Neural progenitor cell (in vitro differentiated cells): ENCODE measurements around the gene GREM2. TPM values are rescaled to one million over a fixed set of nuclear protein-coding genes. Genes with fewer than 3 reads are reported as not detected.

Experiments
- DNase-seq: peaks from one replicate; pipeline ENCODE4 v3.0.0-alpha.2; 2016; ENCODE audit warnings: low spot score
- H2AFZ ChIP-seq: fragments of 200-600 bp; sonication (generic); replicated peaks from 2 replicates; pipeline ENCODE4 v1.6.1; 2016; ENCODE audit warnings: antibody characterized with exemption
- H3F3A ChIP-seq: fragments of 200-600 bp; sonication (generic); 2 replicates; pipeline ENCODE4 v1.6.1; 2016; ENCODE audit warnings: antibody characterized with exemption, low read depth
- H3K27ac ChIP-seq: fragments of 200-600 bp; sonication (generic); 2 replicates; pipeline ENCODE4 v1.5.1; 2016; ENCODE audit warnings: mild to moderate bottlenecking
- H3K27me3 ChIP-seq: fragments of 200-600 bp; sonication (generic); 2 replicates; pipeline ENCODE4 v1.6.1; 2016; ENCODE audit warnings: mild to moderate bottlenecking, moderate library complexity
- H3K36me3 ChIP-seq: fragments of 200-600 bp; sonication (generic); 2 replicates; pipeline ENCODE4 v1.5.1; 2016
- H3K4me1 ChIP-seq: fragments of 200-600 bp; sonication (generic); 2 replicates; pipeline ENCODE4 v1.6.1; 2016; ENCODE audit warnings: mixed run types
- H3K4me2 ChIP-seq: fragments of 200-600 bp; sonication (generic); 2 replicates; pipeline ENCODE4 v1.6.1; 2016
- H3K4me3 ChIP-seq: fragments of 200-600 bp; sonication (generic); 2 replicates; pipeline ENCODE4 v1.5.1; 2016
- H3K79me2 ChIP-seq: fragments of 200-600 bp; sonication (generic); 2 replicates; pipeline ENCODE4 v1.6.1; 2016; ENCODE audit warnings: low read depth
- H3K9ac ChIP-seq: fragments of 200-600 bp; sonication (generic); 2 replicates; pipeline ENCODE4 v1.6.1; 2016
- H3K9me3 ChIP-seq: fragments of 200-600 bp; sonication (generic); 2 replicates; pipeline ENCODE4 v1.5.1; 2016; ENCODE audit warnings: low read depth
- H4K20me1 ChIP-seq: fragments of 200-600 bp; sonication (generic); 2 replicates; pipeline ENCODE4 v1.6.1; 2016; ENCODE audit warnings: low read depth
- H3K27ac Mint-ChIP-seq: 3 replicates; pipeline ENCODE4 v1.8.0; 2021; ENCODE audit warnings: mixed read lengths
- H3K27me3 Mint-ChIP-seq: 2 replicates; pipeline ENCODE4 v1.8.0; 2022; ENCODE audit warnings: low read depth, mild to moderate bottlenecking, inconsistent platforms, moderate library complexity, mixed read lengths; ENCODE audit not compliant: insufficient read depth
- H3K36me3 Mint-ChIP-seq: 3 replicates; pipeline ENCODE4 v1.8.0; 2021; ENCODE audit warnings: mixed read lengths
- H3K4me1 Mint-ChIP-seq: 3 replicates; pipeline ENCODE4 v1.8.0; 2021; ENCODE audit warnings: mixed read lengths
- H3K4me3 Mint-ChIP-seq: 3 replicates; pipeline ENCODE4 v1.8.0; 2021; ENCODE audit warnings: mild to moderate bottlenecking, moderate library complexity, mixed read lengths
- H3K9me3 Mint-ChIP-seq: 3 replicates; pipeline ENCODE4 v1.8.0; 2020; ENCODE audit warnings: mixed read lengths
- EZH2 ChIP-seq: fragments of 200-600 bp; sonication (generic); IDR thresholded peaks from 2 replicates; pipeline ENCODE4 v1.6.1; 2017; ENCODE audit warnings: antibody characterized with exemption, mild to moderate bottlenecking, moderate library complexity
- EZH2phosphoT487 ChIP-seq: fragments of 200-600 bp; sonication (generic); IDR thresholded peaks from 2 replicates; pipeline ENCODE4 v1.6.1; 2017; ENCODE audit warnings: antibody characterized with exemption
- total RNA-seq: library from RNA; depleted of rRNA; stranded (reverse); fragments of >200 nt; gene quantifications from 2 replicates; pipeline ENCODE4 v1.2.3, GENCODE V29; 2015; ENCODE audit warnings: low replicate concordance
- TF ChIP-seq, protein P1 (sequence below): fragments of 200-600 bp; sonication (generic); IDR thresholded peaks from 2 replicates; pipeline ENCODE4 v1.5.1; 2017; ENCODE audit warnings: antibody characterized with exemption, mild to moderate bottlenecking

Gene GREM2
- total RNA-seq, 1 donor from 2014 or later, result not detected

DNA sequence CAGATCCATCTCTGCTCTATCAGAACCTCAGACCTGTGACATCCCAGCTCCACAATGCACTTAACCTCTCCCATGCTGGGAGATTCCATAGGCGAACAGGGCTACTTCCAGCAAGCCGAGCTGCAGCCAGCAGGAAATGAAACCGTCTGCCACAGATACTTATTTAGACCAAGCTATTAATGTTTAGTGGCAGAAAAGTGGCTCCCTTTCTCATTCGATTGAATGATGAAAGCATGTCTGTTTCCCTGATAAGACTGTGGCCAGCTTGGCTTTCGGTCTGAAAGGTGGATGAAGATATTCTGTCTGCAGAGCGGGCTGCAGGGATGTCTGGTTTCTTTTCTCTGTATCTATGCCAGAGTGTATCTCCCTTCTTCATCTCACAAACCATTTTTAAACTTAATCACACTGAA, 146.4 kb downstream of the GREM2 start:
- Histone ChIP-seq H3K9me3 (no peaks in the 10 kb centered on the region), H3K4me1 (peaks cover 11% of the 10 kb centered on the region), H3K79me2 (no peaks in the 10 kb centered on the region), H3K36me3 (no peaks in the 10 kb centered on the region), H4K20me1 (no peaks in the 10 kb centered on the region), H3K27me3 (no peaks in the 10 kb centered on the region), H3K4me3 (no peak overlapping the region), H2AFZ (no peak overlapping the region), H3F3A (no peaks in the 10 kb centered on the region), H3K27ac (no peak overlapping the region), H3K9ac (no peak overlapping the region), H3K4me2 (no peak overlapping the region)
- peak overlapping the region; percentile 38 for H3K4me3 Mint-ChIP-seq
- peak overlapping the region; percentile 62 for H3K27ac Mint-ChIP-seq
- H3K9me3 Mint-ChIP-seq, result no peaks in the 10 kb centered on the region
- peaks cover 30% of the 10 kb centered on the region for H3K4me1 Mint-ChIP-seq
- no peaks in the 10 kb centered on the region for H3K36me3 Mint-ChIP-seq
- TF ChIP-seq EZH2phosphoT487 (no peak), EZH2 (no peak)
- TF ChIP-seq, protein P1, sequence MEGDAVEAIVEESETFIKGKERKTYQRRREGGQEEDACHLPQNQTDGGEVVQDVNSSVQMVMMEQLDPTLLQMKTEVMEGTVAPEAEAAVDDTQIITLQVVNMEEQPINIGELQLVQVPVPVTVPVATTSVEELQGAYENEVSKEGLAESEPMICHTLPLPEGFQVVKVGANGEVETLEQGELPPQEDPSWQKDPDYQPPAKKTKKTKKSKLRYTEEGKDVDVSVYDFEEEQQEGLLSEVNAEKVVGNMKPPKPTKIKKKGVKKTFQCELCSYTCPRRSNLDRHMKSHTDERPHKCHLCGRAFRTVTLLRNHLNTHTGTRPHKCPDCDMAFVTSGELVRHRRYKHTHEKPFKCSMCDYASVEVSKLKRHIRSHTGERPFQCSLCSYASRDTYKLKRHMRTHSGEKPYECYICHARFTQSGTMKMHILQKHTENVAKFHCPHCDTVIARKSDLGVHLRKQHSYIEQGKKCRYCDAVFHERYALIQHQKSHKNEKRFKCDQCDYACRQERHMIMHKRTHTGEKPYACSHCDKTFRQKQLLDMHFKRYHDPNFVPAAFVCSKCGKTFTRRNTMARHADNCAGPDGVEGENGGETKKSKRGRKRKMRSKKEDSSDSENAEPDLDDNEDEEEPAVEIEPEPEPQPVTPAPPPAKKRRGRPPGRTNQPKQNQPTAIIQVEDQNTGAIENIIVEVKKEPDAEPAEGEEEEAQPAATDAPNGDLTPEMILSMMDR, result no peak
- H3K27me3 Mint-ChIP-seq, result peaks cover 2% of the 10 kb centered on the region
- DNase-seq, result peak; percentile 20

DNA sequence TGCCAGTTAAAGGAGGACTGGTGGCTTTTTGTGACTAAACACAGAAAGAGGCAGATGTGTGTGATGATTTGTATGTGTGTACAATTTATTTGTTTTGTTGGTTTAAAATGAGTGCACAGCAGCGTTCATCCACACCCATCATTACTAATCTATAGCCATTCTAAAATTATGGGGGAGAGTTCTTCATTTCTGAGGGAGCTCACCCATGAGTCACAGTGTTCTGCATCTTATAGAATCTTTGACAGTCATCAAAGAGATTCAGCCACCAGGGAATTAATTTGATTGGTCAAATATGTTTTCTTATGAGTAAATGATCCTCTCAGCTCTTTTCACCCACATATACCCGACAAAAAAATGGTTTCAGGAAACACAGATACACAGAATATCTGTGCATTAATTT, 147.9 kb downstream of the GREM2 start:
- Histone ChIP-seq H3K4me2 (no peak overlapping the region), H3K4me3 (no peak overlapping the region), H3K27me3 (no peaks in the 10 kb centered on the region), H3K9ac (no peak overlapping the region), H3K79me2 (no peaks in the 10 kb centered on the region), H2AFZ (no peak overlapping the region), H3F3A (no peaks in the 10 kb centered on the region), H3K9me3 (no peaks in the 10 kb centered on the region), H3K4me1 (peaks cover 11% of the 10 kb centered on the region), H3K36me3 (no peaks in the 10 kb centered on the region), H3K27ac (no peak overlapping the region), H4K20me1 (no peaks in the 10 kb centered on the region)
- no peak for DNase-seq
- Mint-ChIP-seq H3K4me3 (no peak overlapping the region), H3K9me3 (no peaks in the 10 kb centered on the region), H3K4me1 (peaks cover 33% of the 10 kb centered on the region), H3K27me3 (no peaks in the 10 kb centered on the region), H3K27ac (no peak overlapping the region), H3K36me3 (no peaks in the 10 kb centered on the region)
- TF ChIP-seq EZH2phosphoT487 (no peak), EZH2 (no peak)
- TF ChIP-seq, protein P1, result no peak

DNA sequence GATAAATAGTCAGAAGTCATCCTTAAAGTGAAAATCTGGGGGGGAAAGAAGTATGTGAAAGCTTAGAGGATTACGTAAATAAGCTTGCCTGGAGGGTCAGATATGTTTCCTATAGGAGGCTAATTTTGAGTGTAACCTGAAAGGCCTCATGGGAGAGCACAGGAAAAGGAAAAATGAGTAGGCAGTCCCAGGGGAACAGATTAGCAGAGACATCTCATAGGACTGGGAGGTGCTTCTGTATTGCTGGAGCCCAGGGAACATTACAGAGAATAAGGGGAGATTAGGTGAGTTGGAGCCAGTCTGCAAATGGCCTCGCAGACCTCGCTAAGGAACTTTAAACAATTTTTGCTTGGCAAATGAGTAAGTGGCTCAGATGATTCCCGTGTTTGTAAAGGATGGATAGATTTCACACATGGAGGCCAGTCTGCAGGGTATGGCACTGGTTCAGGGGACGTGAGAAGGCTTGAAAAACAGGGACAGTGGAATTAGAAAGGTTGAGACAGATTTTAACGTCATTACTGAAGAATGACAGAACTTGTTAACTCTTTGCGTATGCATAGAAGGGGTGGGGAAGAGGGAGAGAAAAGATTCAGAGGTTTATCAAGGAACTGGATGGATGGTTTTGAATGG, 149.1 kb downstream of the GREM2 start:
- no peaks in the 10 kb centered on the region for H3F3A ChIP-seq
- Mint-ChIP-seq H3K9me3 (no peaks in the 10 kb centered on the region), H3K27me3 (no peaks in the 10 kb centered on the region), H3K4me3 (no peak overlapping the region), H3K36me3 (no peaks in the 10 kb centered on the region), H3K27ac (no peak overlapping the region), H3K4me1 (peaks cover 33% of the 10 kb centered on the region)
- H3K4me2 ChIP-seq, result no peak overlapping the region
- no peaks in the 10 kb centered on the region for H4K20me1 ChIP-seq
- H3K9ac ChIP-seq, result no peak overlapping the region
- no peak overlapping the region for H3K27ac ChIP-seq
- no peaks in the 10 kb centered on the region for H3K9me3 ChIP-seq
- peaks cover 11% of the 10 kb centered on the region for H3K4me1 ChIP-seq
- no peaks in the 10 kb centered on the region for H3K27me3 ChIP-seq
- TF ChIP-seq EZH2 (no peak), EZH2phosphoT487 (no peak)
- TF ChIP-seq, protein P1, result no peak
- DNase-seq, result no peak
- H3K79me2 ChIP-seq, result no peaks in the 10 kb centered on the region
- no peaks in the 10 kb centered on the region for H3K36me3 ChIP-seq
- no peak overlapping the region for H3K4me3 ChIP-seq
- no peak overlapping the region for H2AFZ ChIP-seq
